ENCODE data around the gene OR2F1. TPM values are rescaled to one million over a fixed set of nuclear protein-coding genes. Genes with fewer than 3 reads are reported as not detected.

OR2F1 gene
- total and polyA plus RNA-seq, 10 of the 15 experiments (the other 5 are each of a cell fraction or from before 2014, with no cell fraction given): not detected

GRCh38 chr7:143913945-143914615 is 40.6 kb upstream of the OR2F1 start (continued):
- TF ChIP-seq HDAC2 (IDR thresholded peaks at IDR 0.05) (no peak), SUPT20H (IDR thresholded peaks at IDR 0.05; ENCODE audit: borderline replicate concordance, control insufficient read depth, low read depth, low read length) (no peak), BACH1 (IDR thresholded peaks at IDR 0.05; ENCODE audit: borderline replicate concordance) (no peak), MTA3 (IDR thresholded peaks at IDR 0.05; ENCODE audit: borderline replicate concordance, low read length) (no peak)

GRCh38 chr7:143914938-143915652 is 39.5 kb upstream of the OR2F1 start:
- ChIA-PET POLR2A (no interaction called here), SMC1A (ENCODE audit: uncharacterized antibody, unreplicated experiment) (no interaction called here), CTCF (interaction anchor here (0.6 kb wide), 1 partner anchor 15 kb away, joined by 3 read pairs; no protein-coding TSS in a partner anchor), RAD21 (ENCODE audit: unreplicated experiment) (no interaction called here)
- Histone ChIP-seq H3K36me3 (ENCODE audit: control insufficient read depth in 2 of 2, insufficient read depth in 2 of 2, low read length in 1 of 2) (no peaks in the 10 kb centered on the region), H3K27ac (ENCODE audit: control insufficient read depth, insufficient read depth) (no peak overlapping the region), H3K9me3 (replicated peaks; ENCODE audit: control insufficient read depth, insufficient read depth, low read length) (no peaks in the 10 kb centered on the region), H3K4me3 (no peak overlapping the region), H3K79me2 (ENCODE audit: control insufficient read depth, insufficient read depth, low read length) (no peaks in the 10 kb centered on the region), H3K9ac (ENCODE audit: control insufficient read depth, insufficient read depth, low read length) (no peak overlapping the region), H3K4me2 (ENCODE audit: control insufficient read depth, insufficient read depth) (no peak overlapping the region), H3K27me3 (replicated peaks in 1 of 2; ENCODE audit: control insufficient read depth in 2 of 2, insufficient read depth in 2 of 2, low read length in 1 of 2) (no peaks in the 10 kb centered on the region), H2AFZ (ENCODE audit: control insufficient read depth, low read depth, low read length) (no peak overlapping the region), H4K20me1 (ENCODE audit: control insufficient read depth, insufficient read depth) (no peaks in the 10 kb centered on the region), H3K4me1 (ENCODE audit: control insufficient read depth, insufficient read depth, low read length) (no peaks in the 10 kb centered on the region)
- WGBS (ENCODE audit: insufficient coverage, insufficient replicate concordance, low lambda C conversion rate, missing lambda C conversion rate): 33% methylated on average over 7 of the region's 7 CpGs
- no TSS peak for BruUV-seq (replicated peaks)
- in situ Hi-C loops (cut with MboI) (loop anchor here (25.0 kb wide), 1 partner anchor 472 kb away; no protein-coding TSS in a partner anchor), intact Hi-C loops (cut with micrococcal nuclease; ENCODE audit: unreplicated experiment) (no loop called here)
- DNase-seq (ENCODE audit: low read depth, low spot score) (no peak), ATAC-seq (0 out of 3 replicates have a peak, but pooled peaks have one; percentile 31), FAIRE-seq (no peak)
- TF ChIP-seq USF1 (IDR thresholded peaks at IDR 0.05; ENCODE audit: borderline replicate concordance, extremely low read length, insufficient read depth, low read depth, low read length) (no peak), BACH1 (IDR thresholded peaks at IDR 0.05; ENCODE audit: borderline replicate concordance) (no peak), MLLT1 (IDR thresholded peaks at IDR 0.05) (no peak), RUNX3 (IDR thresholded peaks at IDR 0.05; ENCODE audit: low read length) (no peak), YBX1 (IDR thresholded peaks at IDR 0.05) (no peak), ZNF24 (IDR thresholded peaks at IDR 0.05) (no peak), SUPT20H (IDR thresholded peaks at IDR 0.05; ENCODE audit: borderline replicate concordance, control insufficient read depth, low read depth, low read length) (no peak), SMAD1 (IDR thresholded peaks at IDR 0.05; ENCODE audit: low read depth, partially characterized antibody) (no peak), PKNOX1 (IDR thresholded peaks at IDR 0.05) (no peak), PAX5 (IDR thresholded peaks at IDR 0.05; ENCODE audit: borderline replicate concordance, low read depth, low read length) (no peak), ZBTB40 (IDR thresholded peaks at IDR 0.05; ENCODE audit: borderline replicate concordance) (no peak)
